Fibroblast of skin of left quadriceps (primary cell): Measurements from ENCODE around the gene TP53.

Source experiments
- DNase-seq, 2 experiments: peaks; one replicate each; pipeline ENCODE4 v3.0.0-alpha.2; 2013; ENCODE audit warnings: low read depth in 2 of 2

Gene TP53

GRCh38 chr17:7706631-7707354 is 19.5 kb upstream of the TP53 start:
- DNase-seq, result no peak

- no peak for DNase-seq
Measured at GRCh38 chr17:7705269-7706255, 18.3 kb upstream of the TP53 start.

- DNase-seq, result peak in 1 of 2 experiments; percentile 37
Measured at GRCh38 chr17:7704601-7705268, 17.4 kb upstream of the TP53 start, which contains the start of gene EFNB3. TSS of gene EFNB3 (plus strand) at chr17:7705202. CDS start at chr17:7705599, 397 bp downstream.

GRCh38 chr17:7703584-7704479 is 16.5 kb upstream of the TP53 start:
- DNase-seq, result peak in 1 of 2 experiments; percentile 20

GRCh38 chr17:7702776-7703175 is 15.5 kb upstream of the TP53 start:
- no peak for DNase-seq

GRCh38 chr17:7701681-7702080 is 14.4 kb upstream of the TP53 start:
- no peak for DNase-seq

- no peak for DNase-seq
Measured at GRCh38 chr17:7700510-7700909, 13.2 kb upstream of the TP53 start.

- DNase-seq, result no peak
Measured at GRCh38 chr17:7697828-7698588, 10.7 kb upstream of the TP53 start.

GRCh38 chr17:7695586-7695985 is 8.3 kb upstream of the TP53 start:
- DNase-seq, result no peak

- no peak for DNase-seq
Measured at GRCh38 chr17:7688808-7689316, 1.6 kb upstream of the TP53 start.

- peak; percentile 98 for DNase-seq
Measured at GRCh38 chr17:7687908-7688807, 868 bp upstream of the TP53 start, which contains the start of gene WRAP53. TSS of gene WRAP53 (plus strand) at chr17:7688477. CDS start at chr17:7688649, 172 bp downstream.

GRCh38 chr17:7686222-7687071 is 843 bp downstream of the TP53 start:
- DNase-seq, result peak; percentile 74 to 76

GRCh38 chr17:7685533-7686221 is 1.6 kb downstream of the TP53 start:
- peak; percentile 84 to 86 for DNase-seq

GRCh38 chr17:7684851-7685532 is 2.3 kb downstream of the TP53 start:
- no peak for DNase-seq

- DNase-seq, result no peak
Measured at GRCh38 chr17:7677388-7678067, 9.8 kb downstream of the TP53 start.

GRCh38 chr17:7676533-7676932 is 10.8 kb downstream of the TP53 start:
- no peak for DNase-seq
